Left renal pelvis (tissue), 4 donors: ENCODE data around the gene ANKRD6. TPM values are rescaled to one million over a fixed set of nuclear protein-coding genes. Genes with fewer than 3 reads are reported as not detected.

ENCODE experiments used
- DNase-seq, 4 donors: peaks; one replicate each; pipeline ENCODE4 v3.0.0-alpha.2; 2013; ENCODE audit warnings: low read depth in 4 of 4, low spot score in 3 of 4
- polyA plus RNA-seq, 4 donors: library from polyadenylated mRNA; unstranded; fragments of 120-200 nt; gene quantifications; one replicate each; pipeline ENCODE4 v1.2.1, GENCODE V29; 2013; ENCODE audit not compliant: insufficient read length in 4 of 4

The ANKRD6 gene
- polyA plus RNA-seq, 4 donors, result 17.2 to 38.6 (median 25.4) TPM

DNA sequence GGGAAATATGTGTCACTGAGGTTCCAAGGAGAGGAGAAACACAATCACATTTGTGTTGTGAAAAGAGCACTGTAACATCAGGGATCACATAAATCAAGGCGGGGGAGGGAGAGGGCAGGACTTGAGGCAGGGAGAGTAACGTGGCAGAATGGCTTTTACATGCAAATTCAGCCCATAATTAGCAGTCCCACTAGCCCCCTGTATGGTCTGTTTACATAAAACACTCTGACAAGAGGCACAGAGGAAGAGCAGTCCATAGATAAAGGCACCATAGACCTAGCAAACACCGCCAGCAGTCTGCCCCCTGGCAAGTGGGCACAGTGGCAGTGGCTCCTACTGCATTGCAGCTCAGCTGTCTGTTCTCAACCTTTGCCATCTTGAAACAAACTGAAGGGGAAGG lies 122.9 kb downstream of the ANKRD6 start:
- no peak for DNase-seq

DNA sequence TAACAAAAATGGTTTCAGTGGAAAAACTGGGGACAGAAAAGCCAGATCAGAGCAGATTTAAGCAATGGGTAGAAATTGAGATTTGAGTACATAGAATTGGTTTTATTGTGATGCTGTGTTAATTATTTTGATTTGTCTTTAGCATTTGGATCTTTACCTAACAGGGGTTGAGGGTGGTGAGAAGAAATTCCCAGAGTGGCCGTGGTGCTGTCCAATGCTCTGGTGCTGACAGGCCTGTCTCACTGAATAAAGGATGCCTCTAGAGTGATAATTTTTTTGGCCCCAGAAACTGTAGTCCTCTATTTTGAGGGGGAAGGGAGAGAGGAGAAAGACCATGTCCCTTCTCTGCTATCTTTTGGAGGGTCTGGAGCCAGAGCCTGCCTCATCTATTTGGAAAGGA lies 126.5 kb downstream of the ANKRD6 start:
- no peak for DNase-seq

DNA sequence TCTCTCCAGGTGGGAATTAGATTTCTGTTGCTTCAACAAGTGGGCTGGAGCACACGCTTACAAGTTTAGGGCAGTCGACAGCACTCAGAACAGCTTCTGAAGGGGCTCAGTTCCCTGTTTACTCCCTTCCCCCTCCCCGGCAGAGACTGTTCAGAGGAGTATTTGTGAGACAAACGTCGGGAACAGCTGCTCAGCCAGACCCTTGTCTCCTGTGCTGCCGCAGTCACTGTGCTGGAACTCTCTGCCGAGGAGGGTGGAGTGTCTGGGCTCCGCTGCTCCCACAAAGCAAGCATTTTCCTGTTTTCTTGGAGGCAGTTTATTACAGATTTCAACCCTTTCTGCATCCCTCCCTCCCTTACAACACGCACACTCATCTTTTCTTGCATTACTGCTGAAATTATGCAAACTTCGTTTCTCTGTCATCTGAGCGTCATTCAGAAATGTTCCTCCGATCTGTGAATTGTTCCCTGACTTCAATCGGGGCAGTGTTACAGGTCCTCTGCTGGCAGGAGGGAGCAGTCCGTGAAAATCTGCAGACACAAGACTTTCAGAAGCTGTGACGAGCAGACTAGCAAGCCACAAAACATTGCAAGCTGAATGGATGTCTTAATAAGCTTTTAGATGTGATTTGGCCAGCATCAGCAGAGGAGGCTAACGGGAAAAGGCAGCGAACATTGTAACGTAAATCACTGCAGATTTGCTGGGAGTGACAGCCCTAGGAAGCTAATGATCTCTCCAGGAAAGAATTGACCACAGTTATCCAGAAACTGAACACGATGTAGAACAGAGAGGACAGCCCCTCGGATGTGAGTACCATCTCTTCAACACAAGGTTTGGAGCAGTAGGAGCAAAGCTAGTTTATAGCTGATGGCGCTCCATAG lies 129.4 kb downstream of the ANKRD6 start:
- no peak for DNase-seq

DNA sequence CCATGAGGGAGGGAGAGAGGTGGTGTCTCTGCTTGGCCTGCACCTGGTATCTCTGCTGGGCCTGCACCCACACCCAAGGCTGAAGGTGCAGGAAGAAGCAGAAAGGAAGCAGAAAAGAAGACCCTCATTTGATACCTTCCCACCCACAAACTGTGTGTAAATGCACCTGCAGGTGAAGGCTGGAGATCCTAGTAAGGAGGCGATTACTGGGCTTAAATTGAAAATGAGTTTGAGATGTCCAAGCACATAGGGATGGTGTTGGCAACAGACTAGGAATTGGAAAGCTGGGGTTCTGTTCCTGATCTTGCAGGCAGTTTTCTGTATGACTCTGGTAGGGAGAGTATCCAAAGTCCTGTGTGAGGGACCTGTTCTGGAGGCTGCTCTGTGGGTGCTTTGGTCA lies 130.9 kb downstream of the ANKRD6 start:
- no peak for DNase-seq

DNA sequence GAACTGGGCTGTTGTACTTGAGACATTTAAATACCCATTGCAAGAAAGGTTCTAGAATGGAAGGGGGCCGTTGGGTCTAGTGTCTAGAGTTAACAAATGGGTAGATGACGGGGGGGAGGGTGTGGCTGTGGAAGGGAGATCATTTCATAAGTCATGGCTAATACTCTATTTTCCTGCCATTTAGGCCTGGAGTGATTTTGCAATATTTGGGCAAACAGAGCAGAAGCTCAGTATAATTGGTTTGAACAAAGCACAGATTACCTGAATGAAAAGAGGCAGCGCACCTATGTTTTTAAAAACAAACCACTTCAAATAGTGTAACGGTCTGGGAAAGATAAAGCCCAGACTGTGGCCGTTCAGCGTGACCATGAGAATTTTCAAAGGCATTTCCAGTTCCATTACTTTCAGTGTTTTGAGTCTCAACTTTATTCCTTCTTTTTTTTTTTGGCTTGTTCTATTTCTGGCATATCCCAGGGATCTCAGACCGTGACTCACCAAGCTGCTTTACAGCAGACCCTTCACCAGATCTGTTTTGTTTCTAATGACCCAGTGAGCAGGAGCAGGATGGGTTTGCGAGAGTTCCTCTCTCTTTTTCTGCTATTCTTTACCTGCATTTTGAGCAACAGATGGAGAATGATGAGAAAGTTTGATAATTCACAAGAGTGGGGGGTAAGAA lies 131.9 kb downstream of the ANKRD6 start:
- DNase-seq, result no peak

DNA sequence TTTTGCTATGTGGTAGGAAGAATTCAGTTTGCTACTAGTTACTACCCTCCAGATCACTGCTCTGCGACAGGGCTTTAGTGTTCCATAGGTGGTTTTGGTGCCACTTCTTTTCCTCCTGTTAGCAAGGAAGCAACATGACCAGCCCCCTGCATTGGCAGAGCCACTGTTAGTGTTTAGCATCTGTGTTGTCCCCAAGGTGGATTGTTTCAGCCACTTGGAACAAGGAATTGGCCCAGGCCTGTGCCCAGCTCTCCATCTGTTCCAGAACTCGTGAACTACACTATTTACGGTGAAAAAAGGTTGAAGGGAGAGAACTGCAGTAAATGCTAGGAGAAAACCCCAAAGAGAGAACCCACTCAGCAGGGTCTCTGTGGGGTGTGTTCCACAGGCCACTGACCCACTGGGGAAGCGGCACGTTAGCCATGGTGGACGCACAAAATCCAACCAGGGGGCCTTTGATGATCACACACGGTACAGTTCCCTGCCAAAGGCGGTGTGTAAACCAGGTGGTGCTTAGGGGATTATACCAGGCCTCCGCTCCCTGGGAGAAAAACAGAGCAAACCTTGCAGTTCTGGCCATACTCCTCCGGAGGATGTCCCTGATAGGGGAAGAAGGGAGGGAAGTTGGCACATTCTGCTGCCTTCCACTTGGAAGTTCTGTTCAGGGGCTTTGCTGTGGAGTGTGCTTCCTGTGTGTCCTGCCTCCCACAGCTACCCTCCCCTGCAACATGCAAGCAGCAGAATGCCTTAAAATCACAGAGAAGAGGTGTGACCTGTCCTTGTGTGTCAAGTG lies 133.3 kb downstream of the ANKRD6 start:
- no peak for DNase-seq

DNA sequence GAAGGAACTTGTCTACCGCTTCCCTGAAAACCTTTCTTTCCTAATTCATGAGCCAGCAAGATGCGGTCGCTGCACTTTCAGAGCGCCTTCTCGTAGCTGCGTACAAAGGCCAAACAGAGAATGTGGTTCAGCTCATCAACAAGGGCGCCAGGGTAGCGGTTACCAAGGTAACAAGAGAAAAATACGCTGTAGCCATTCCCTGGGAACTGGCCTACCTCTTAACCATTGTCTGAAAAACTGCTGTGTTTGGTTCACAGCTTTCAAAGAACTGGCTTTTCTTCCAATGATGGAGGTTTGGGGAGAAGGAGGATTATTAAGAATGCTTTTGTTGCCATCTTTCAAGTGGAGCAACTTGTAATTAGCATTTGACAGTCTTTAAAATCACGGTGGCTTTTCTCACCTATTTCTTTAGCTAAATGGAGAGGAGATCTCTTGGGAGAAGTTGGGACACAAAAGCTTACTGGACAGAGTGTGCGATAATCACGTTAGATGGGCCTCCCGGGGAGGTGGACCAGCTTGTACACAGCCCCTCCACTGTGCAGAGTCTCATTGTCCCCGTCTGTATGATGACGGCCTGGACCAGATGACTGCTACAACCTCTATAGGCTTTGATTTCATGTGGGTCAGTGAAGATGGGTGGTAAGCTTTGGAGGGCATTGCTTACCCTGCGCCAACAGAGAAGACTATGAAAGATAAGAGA lies 134.1 kb downstream of the ANKRD6 start:
- no peak for DNase-seq

DNA sequence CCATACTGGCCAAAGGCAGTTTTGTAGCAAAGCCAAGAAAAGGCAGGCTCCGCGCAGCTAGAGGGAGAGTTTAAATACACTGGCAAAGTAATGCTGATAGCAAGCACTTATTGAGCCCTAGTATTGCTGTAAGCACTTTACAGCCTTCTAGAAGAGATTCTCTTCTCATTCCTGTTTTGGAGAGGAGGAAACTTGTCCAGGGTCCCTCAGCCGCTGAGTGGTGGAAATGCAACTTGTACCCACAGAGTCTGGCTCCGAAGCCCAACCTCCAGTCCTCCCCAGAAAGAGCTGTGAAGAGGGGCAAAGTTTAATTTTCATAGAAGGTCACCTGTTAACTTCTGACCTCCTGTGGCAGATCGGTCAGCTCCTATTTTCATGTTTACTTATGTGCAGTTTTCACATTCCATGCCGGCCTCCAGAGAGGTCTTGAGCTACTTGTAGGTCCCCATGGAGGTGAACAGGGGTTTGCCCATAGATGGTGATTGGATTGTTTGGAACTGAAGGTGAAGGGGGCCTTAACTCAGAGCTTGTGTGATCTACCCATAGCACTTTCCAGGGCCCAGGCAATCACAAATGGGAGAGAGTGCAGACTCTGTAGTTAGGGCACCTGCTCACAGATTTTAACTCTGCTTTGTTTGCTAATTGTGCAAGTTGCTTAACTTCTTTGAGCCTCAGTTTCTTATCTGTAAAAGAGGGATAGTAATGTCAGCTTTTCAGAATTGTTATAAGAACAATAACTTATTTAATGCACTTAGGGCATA lies 134.9 kb downstream of the ANKRD6 start:
- no peak for DNase-seq

DNA sequence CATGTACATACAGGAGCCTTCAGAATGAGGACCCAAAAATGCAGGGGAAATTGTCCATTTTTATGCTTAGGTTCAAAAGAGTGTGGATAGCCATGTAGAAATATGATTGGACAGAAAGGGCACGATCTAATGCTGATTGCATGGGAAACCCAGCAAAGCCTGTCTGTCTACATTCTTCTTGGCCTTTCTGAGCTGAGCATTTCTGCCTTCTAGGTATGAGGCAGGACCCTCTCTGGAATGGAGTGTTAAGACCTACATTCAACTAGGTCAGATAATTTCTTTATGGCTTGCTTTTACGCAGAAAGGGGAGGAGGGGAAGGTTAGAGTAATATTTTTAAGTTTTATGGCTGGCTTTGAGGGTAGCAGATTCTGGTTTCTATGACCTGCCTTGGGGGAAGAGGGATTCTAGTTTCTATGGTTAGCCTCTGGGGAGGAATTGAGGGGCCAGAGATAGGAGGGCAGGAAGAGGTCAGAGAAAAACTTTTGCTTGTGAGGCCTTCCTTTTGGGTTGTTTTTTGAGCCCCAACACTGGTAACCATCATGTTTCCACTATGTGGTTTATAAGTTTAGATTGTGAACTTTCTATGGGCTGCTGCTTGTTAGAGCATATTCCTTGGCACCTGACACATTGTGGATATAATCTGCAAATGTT lies 142.1 kb downstream of the ANKRD6 start:
- DNase-seq, result no peak

DNA sequence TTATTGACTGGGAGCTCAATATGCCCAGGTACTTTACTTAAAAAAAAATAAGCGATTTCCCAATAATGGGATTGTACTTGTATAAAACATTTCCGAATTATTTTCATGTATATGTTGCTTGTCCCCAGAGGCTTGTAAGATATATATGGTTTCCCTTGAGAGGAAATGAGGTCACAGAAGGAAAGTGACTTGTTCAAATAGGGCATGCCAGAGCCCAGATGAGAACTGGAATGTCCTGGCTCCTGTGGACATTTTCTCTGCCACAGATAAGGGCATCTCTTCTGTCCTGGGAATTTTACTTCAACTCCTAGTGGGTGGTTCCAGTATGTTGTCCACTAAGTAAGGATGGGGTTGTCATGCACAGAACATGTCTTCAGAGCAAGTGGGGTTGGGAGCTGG lies 142.6 kb downstream of the ANKRD6 start:
- no peak for DNase-seq

DNA sequence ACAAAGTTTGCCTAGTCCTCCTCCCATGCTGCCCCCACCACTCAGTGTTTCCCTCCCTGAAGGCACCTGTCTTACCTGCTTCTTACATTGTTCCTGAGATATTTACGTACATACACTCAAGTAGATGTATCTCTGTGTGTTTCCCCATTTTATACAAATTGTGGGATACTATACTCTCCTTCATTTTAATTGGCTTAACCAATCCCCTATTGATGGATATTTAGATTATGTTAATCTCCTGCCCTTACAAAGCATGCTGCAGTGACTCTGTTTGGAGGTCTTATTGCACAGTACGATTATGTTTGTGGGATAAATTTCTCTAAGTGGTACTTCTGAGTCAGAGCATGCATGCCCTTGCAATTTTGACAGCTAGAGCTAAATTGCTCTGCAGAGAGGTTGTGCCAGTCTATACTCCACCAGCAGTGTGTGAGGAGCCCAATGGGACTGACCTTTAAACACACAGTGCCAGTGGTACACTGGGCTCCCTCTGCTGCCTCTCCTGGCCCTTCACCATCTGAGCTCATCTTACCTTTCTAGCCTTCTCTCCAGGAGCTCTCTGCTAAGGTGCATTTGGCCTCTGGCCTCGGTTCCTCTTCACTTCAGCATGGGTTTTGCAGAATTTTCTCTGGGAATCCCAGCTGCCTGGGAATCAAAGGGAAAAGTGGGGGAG lies 148.2 kb downstream of the ANKRD6 start:
- no peak for DNase-seq

DNA sequence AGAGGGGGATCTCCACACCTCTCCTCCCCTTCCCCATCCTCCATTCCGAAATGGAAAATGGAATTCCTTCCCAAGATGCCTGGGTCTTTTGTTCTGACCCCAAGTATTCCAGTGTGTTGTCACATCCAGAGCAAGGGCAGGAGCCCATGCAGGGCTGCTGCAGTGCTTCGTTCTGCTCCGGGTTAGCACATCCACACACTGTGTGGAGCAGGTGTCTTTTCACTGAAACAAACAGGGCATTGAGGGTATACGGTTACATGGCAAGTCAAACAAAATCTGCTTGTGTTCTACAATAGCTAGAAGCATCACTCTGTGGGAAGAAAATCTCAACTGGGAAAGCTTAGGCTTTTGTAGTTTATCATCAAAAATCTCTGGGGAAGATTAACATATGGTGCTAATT lies 148.7 kb downstream of the ANKRD6 start:
- DNase-seq, result no peak

DNA sequence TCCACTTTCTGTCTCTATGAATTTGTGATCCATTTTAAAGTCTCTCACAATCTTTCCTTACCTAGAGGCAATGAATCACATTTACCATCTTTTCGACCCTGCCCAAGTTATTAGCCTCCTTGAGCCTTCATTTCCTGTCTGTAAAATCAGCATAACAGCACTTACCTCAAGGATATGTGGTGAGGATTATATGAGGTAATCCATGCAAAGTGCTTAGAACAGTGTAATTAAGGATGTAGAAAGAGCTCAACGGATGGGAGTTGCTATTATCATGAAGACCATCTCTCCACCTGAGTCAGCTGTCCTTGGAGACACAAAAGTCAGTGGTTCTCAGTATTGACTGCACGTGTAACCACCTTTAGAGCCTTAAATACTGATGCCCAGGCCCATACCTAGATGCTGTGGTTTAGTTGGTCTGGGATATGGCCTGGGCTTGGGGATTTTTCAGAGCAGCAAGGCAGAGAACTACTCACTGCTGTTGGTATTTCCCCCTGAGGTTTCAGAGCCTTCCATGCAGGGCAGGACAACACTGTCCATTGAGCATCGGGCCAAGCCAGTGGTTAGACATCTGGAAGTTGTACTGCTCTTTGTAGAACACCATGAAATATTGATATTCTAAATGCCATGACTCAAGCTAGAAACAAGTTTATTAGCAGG lies 149.8 kb downstream of the ANKRD6 start:
- no peak for DNase-seq

DNA sequence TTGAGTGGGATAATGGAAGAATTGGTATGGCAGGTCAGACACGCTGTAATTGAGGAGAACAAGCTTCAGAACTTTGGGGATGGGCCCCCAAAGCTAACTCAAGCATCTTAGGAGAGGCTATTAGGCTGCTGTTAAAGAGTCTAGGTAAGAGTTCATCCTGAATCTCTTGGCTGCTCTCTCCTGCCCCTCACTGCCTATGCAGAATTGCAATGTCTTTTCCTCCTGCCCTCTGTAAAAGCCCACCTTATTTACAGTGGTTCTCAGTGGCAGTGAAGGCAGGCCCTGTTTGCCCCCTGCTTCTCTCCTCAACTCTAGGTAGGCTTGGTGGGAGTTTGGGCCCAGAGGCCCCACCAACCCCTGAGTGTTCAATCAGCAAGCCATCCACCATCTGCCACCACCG lies 150.6 kb downstream of the ANKRD6 start:
- no peak for DNase-seq

DNA sequence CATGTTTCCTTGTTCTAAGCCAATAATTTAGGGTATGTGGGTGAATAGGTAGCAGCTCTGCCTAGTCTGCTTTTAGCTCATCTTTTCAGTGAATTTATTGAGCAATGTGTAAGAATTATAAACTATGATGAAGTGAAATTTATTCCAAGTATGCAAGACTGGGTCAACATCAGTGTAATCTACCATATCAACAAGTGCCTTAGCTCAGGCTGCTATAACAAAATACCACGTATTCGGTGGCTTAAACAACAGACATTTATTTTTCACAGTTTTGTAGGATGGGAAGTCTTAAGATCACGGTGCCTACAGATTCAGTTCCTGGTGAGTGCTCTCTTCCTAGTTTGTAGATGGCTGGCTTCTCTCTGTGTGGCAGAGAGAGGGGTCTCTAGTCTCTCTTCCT lies 151.6 kb downstream of the ANKRD6 start:
- no peak for DNase-seq

DNA sequence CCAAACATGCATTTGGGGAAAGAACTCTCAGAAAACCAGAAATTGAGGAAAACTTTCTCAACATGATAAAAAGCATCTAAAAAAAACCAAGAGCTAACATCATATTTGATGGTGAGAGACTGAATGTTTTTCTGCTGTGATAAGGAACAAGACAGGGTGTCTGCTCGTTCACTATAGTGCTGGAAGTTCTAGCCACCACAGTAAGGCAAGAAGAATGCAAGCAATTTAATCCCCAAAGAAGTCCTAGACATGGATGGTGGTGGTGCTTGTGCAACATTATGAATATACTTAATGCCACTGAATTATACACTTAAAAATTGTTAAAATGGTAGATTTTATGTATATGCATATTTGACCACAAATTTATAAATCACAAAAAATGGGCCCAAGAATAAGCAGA lies 152.2 kb downstream of the ANKRD6 start:
- DNase-seq, result no peak

DNA sequence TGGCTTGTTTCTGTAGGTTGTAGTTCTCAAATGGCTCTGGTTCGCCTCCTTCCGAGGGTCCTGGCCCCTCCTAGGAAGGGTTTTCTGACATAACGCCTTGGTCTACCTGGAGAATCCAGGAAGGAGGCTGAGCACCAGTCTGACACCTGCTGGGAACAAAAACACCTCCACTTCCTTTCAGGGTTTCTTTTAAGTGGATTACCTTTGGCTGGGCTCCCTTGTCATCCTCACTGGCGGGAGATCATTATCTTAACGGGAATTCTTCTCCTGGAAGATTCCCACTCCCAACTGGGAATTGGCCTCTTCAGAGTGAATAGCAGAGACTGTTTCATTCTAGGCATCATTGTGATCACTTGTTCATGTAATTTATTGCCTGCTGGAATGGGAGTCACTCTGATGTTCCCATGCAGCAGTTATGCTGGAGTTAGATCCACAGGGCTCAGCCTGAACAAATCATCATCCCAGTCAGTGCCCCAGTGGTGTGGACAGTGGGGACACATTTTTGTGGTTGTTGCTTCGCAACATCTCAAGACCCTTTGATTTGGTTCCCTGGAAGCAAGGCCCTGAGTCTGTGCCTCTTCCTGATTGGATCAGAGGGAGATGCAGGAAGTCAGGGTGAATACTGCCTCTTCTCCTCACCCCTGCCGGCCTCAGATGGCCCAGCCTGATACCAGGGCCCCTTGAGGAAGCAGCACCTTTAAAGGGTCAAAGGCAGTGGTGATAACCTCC lies 156.5 kb downstream of the ANKRD6 start:
- no peak for DNase-seq

DNA sequence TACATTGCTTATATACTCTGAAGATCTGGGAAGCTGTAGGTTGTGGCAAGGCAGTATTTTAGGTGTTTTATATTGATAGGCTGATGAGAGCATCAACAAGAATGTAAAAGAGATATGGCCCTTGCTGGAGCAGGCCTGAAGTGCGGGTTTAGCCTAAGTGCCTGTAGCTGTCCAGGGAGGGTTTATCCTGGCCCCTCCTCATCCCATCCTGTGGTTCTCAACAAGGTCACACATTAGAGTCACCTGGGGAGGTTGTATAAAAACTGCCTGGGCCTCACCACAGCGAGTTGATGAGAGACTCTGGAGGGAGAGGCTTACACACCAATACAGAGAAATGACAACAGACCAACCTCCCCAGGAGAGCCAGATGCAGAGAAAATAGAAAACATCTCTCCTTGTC lies 157.2 kb downstream of the ANKRD6 start:
- DNase-seq, result no peak
